GM12891 (cell line): ENCODE results near the gene NEMP1.
"Not testable (repeated sequence)": the region's sequence is repeated elsewhere in the genome, so short reads cannot be mapped to it uniquely, and the experiment has no call there.

Experiments used
- DNase-seq: peaks from one replicate; pipeline ENCODE4 v3.0.0; 2011; ENCODE audit warnings: low spot score; ENCODE audit not compliant: insufficient read length
- FAIRE-seq: peaks from 2 replicates; lab custom pipeline; 2011; peaks lifted over from hg19 to GRCh38; lab: Jason Lieb, UNC
- PAX5 ChIP-seq: IDR thresholded peaks from 2 replicates; pipeline ENCODE4 v1.6.1; 2011; ENCODE audit warnings: low read length, moderate library complexity, mild to moderate bottlenecking; ENCODE audit not compliant: insufficient read depth, severe bottlenecking
- POLR2A ChIP-seq: IDR thresholded peaks from 2 replicates; pipeline ENCODE4 v1.6.1; 2011; ENCODE audit warnings: low read depth, low read length, control low read depth
- POLR2AphosphoS5 ChIP-seq: IDR thresholded peaks from 2 replicates; pipeline ENCODE4 v1.6.1; 2011; ENCODE audit warnings: low read depth, low read length, control low read depth
- POU2F2 ChIP-seq: IDR thresholded peaks from 2 replicates; pipeline ENCODE4 v1.6.1; 2011; ENCODE audit warnings: low read depth, mild to moderate bottlenecking, control low read depth, low read length, moderate library complexity
- SPI1 ChIP-seq: IDR thresholded peaks from 2 replicates; pipeline ENCODE4 v1.6.1; 2011; ENCODE audit warnings: low read depth, low read length, control low read depth
- TAF1 ChIP-seq: IDR thresholded peaks from 2 replicates; pipeline ENCODE4 v1.6.1; 2011; ENCODE audit warnings: low read depth, low read length, control low read depth

Gene NEMP1

GRCh38 chr12:57027805-57028153, 50.8 kb downstream of the NEMP1 start:
- no peak for FAIRE-seq
- TF ChIP-seq SPI1: no peak
- TF ChIP-seq TAF1: no peak
- no peak for TF ChIP-seq POLR2A
- no peak for TF ChIP-seq POLR2AphosphoS5
- TF ChIP-seq PAX5: no peak
- TF ChIP-seq POU2F2: no peak
- no peak for DNase-seq

- no peak for TF ChIP-seq SPI1
- TF ChIP-seq POLR2A: no peak
- TF ChIP-seq POU2F2: no peak
- TF ChIP-seq PAX5: no peak
- TF ChIP-seq POLR2AphosphoS5: no peak
- TF ChIP-seq TAF1: no peak
- DNase-seq (no peak), FAIRE-seq (peak; percentile 33)
These were observed 51.4 kb downstream of the NEMP1 start for GRCh38 chr12:57027011-57027804.

GRCh38 chr12:57025196-57025595, 53.4 kb downstream of the NEMP1 start:
- FAIRE-seq (no peak), DNase-seq (no peak)
- TF ChIP-seq POLR2A (no peak), SPI1 (no peak), POU2F2 (no peak)

- not testable (repeated sequence) for FAIRE-seq, DNase-seq
These were observed 56.3 kb downstream of the NEMP1 start for GRCh38 chr12:57022324-57022723.

- FAIRE-seq: no peak
- DNase-seq: no peak
- TF ChIP-seq POLR2A (no peak), POLR2AphosphoS5 (no peak), SPI1 (no peak), TAF1 (no peak), PAX5 (no peak), POU2F2 (no peak)
These were observed 58.4 kb downstream of the NEMP1 start for GRCh38 chr12:57019983-57020719.

GRCh38 chr12:57018906-57019305, 59.7 kb downstream of the NEMP1 start:
- no peak for DNase-seq
- no peak for FAIRE-seq
- TF ChIP-seq POLR2A (no peak), POLR2AphosphoS5 (no peak), TAF1 (no peak), SPI1 (no peak), PAX5 (no peak), POU2F2 (no peak)

- DNase-seq, FAIRE-seq: not testable (repeated sequence)
These were observed 60.2 kb downstream of the NEMP1 start for GRCh38 chr12:57018353-57018752.

- no peak for TF ChIP-seq SPI1
- TF ChIP-seq POU2F2: no peak
- no peak for TF ChIP-seq PAX5
- no peak for TF ChIP-seq TAF1
- no peak for TF ChIP-seq POLR2AphosphoS5
- no peak for TF ChIP-seq POLR2A
- FAIRE-seq: no peak
- DNase-seq: no peak
These were observed 62.2 kb downstream of the NEMP1 start, which contains the start of gene TAC3 for GRCh38 chr12:57016348-57016747. TSS of gene TAC3 (minus strand) at chr12:57016529. CDS start at chr12:57015797, 732 bp downstream.

- FAIRE-seq: peak; percentile 92
- TF ChIP-seq POLR2AphosphoS5 (no peak), SPI1 (peak; percentile 89)
These were observed 65.8 kb downstream of the NEMP1 start for GRCh38 chr12:57012600-57013465.

More at GRCh38 chr12:57012600-57013465, 65.8 kb downstream of the NEMP1 start:
- peak; percentile 43 for DNase-seq
